Ovary (tissue), 3 donors: ENCODE results near the gene NBEA.

ENCODE experiments used
- POLR2A ChIP-seq: fragments of 450-650 bp; IDR thresholded peaks from one replicate; pipeline ENCODE4 v1.6.1; 2017; ENCODE audit warnings: antibody characterized with exemption, mild to moderate bottlenecking, moderate library complexity
- TF ChIP-seq, protein P1 (sequence below), 3 donors: fragments of 450-650 bp in 2 of 3; fragments of 200-600 bp in 1 of 3; IDR thresholded peaks; one replicate each; pipeline versions ENCODE4 v1.5.1 to v1.8.0; 2016 to 2022; ENCODE audit warnings: antibody characterized with exemption in 3 of 3, mild to moderate bottlenecking in 1 of 3
- donor health status: DM: no; HTN: no; CAD: no.

DNA sequence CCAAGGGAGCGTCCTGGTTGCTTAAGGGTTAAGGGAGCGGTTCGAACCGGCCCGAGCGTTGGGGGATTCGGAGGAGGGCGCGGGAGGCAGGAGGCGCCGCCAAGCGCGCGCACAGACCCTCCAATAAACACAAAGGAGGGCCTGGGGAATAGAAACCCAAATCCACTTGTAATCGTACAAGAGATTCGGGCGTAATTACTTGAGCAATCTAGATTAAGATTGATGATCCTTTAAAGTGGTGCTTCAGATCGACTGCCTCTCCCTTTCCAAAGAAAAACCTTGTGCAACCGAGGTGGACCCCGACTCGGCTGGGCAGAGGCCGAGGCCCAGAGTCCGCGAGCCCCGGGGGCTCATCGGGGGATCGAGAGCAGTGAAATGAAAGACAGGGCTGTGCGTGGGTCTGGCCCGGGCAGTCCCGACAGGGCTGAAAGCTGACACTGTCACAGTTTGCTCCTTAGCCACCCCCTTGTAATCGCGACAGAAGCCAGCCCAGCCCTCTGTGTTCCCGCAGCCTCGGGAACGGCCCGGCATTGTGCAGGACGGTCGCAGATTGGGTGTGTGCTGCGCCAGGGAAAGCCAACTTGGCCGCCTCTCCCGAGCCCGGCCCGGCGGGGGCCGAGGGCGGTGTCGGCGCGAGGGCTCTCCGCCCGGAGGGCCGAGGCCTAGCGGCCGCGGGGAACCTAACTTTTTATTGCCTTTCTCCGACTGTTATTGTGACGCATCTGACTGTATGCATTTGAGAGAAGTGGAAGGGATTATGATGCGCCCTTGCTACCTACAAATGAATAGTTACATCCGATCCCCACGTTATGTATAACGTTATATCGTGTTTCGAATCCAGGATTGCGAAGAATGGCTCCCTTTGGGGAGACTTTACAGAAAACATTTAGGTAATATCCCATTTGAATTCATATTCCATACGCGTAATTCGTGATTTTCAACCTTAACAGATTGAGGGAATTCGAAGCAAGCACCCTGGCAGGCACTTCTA is 528.9 kb downstream of the NBEA start:
- TF ChIP-seq, protein P1, sequence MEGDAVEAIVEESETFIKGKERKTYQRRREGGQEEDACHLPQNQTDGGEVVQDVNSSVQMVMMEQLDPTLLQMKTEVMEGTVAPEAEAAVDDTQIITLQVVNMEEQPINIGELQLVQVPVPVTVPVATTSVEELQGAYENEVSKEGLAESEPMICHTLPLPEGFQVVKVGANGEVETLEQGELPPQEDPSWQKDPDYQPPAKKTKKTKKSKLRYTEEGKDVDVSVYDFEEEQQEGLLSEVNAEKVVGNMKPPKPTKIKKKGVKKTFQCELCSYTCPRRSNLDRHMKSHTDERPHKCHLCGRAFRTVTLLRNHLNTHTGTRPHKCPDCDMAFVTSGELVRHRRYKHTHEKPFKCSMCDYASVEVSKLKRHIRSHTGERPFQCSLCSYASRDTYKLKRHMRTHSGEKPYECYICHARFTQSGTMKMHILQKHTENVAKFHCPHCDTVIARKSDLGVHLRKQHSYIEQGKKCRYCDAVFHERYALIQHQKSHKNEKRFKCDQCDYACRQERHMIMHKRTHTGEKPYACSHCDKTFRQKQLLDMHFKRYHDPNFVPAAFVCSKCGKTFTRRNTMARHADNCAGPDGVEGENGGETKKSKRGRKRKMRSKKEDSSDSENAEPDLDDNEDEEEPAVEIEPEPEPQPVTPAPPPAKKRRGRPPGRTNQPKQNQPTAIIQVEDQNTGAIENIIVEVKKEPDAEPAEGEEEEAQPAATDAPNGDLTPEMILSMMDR (IDR thresholded peaks at IDR 0.05): no peak
- no peak for TF ChIP-seq POLR2A
